HL-60 (cell line): ENCODE results near the gene PRKAG2.

ENCODE experiments used
- DNase-seq, 2 experiments: peaks; one replicate each; pipeline ENCODE4 v3.0.0-alpha.2; 2010 to 2020; ENCODE audit warnings: low read depth in 1 of 2, low spot score in 1 of 2
- H3K27ac ChIP-seq: fragments of 250-450 bp; sonication (Bioruptor Pico); replicated peaks from 2 replicates; pipeline ENCODE4 v1.5.1; 2020; ENCODE audit warnings: mild to moderate bottlenecking, moderate library complexity
- H3K27me3 ChIP-seq: fragments of 250-450 bp; sonication (Bioruptor Pico); 2 replicates; pipeline ENCODE4 v1.5.1; 2021; ENCODE audit warnings: mild to moderate bottlenecking, moderate library complexity; ENCODE audit not compliant: insufficient read depth, poor library complexity, severe bottlenecking
- H3K4me3 ChIP-seq: replicated peaks from 2 replicates; pipeline ENCODE4 v1.5.1; 2011; ENCODE audit warnings: mild to moderate bottlenecking, control low read depth, low read length; ENCODE audit not compliant: insufficient read depth
- GABPA ChIP-seq: IDR thresholded peaks from 2 replicates; pipeline ENCODE4 v1.6.1; 2012; ENCODE audit warnings: low read depth
- POLR2AphosphoS5 ChIP-seq: IDR thresholded peaks from 2 replicates; pipeline ENCODE4 v1.6.1; 2012; ENCODE audit warnings: low read depth
- REST ChIP-seq: IDR thresholded peaks from 2 replicates; pipeline ENCODE4 v1.6.1; 2012; ENCODE audit warnings: low read depth; ENCODE audit not compliant: insufficient replicate concordance
- SPI1 ChIP-seq: IDR thresholded peaks from 2 replicates; pipeline ENCODE4 v1.6.1; 2012; ENCODE audit warnings: low read depth, mild to moderate bottlenecking, borderline replicate concordance
- TF ChIP-seq, protein P1 (sequence below): IDR thresholded peaks from one replicate; pipeline ENCODE4 v1.5.1; 2011; ENCODE audit warnings: low read length, control low read depth, inconsistent platforms; ENCODE audit not compliant: insufficient read depth

The PRKAG2 gene

GRCh38 chr7:151682831-151683614 lies 193.9 kb downstream of the PRKAG2 start:
- Histone ChIP-seq H3K4me3 (no peak overlapping the region), H3K27ac (no peak overlapping the region), H3K27me3 (no peaks in the 10 kb centered on the region)
- no peak for TF ChIP-seq REST
- no peak for TF ChIP-seq SPI1
- TF ChIP-seq, protein P1, sequence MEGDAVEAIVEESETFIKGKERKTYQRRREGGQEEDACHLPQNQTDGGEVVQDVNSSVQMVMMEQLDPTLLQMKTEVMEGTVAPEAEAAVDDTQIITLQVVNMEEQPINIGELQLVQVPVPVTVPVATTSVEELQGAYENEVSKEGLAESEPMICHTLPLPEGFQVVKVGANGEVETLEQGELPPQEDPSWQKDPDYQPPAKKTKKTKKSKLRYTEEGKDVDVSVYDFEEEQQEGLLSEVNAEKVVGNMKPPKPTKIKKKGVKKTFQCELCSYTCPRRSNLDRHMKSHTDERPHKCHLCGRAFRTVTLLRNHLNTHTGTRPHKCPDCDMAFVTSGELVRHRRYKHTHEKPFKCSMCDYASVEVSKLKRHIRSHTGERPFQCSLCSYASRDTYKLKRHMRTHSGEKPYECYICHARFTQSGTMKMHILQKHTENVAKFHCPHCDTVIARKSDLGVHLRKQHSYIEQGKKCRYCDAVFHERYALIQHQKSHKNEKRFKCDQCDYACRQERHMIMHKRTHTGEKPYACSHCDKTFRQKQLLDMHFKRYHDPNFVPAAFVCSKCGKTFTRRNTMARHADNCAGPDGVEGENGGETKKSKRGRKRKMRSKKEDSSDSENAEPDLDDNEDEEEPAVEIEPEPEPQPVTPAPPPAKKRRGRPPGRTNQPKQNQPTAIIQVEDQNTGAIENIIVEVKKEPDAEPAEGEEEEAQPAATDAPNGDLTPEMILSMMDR, result no peak
- no peak for TF ChIP-seq GABPA
- no peak for TF ChIP-seq POLR2AphosphoS5
- DNase-seq, result no peak

GRCh38 chr7:151681726-151682125 lies 195.2 kb downstream of the PRKAG2 start:
- TF ChIP-seq POLR2AphosphoS5 (no peak), REST (no peak), SPI1 (no peak), GABPA (no peak)
- TF ChIP-seq, protein P1, result no peak
- no peak overlapping the region for H3K27ac ChIP-seq
- DNase-seq, result no peak
- no peaks in the 10 kb centered on the region for H3K27me3 ChIP-seq
- no peak overlapping the region for H3K4me3 ChIP-seq

DNA sequence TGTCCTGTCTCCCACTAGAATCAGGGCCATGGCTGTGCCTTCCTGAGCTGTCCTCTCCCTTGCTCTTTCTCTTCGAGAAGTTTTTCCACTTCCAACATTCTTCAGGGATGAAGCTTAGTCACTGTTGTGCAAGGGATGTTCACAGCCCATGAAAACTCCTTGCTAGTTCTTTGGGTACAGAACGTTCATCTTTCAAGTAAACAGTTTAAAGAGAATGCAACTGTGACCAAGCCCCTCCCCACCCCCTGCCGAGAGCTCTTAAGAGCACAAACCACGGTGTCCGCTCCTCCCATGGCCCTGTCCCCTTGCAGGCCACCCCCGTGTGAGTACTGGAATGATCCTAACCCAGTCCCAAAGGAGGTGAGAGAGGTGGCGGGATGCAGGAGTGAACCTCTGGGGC lies 196.1 kb downstream of the PRKAG2 start:
- Histone ChIP-seq H3K27ac (no peak overlapping the region), H3K27me3 (no peaks in the 10 kb centered on the region), H3K4me3 (no peak overlapping the region)
- DNase-seq, result no peak
- no peak for TF ChIP-seq SPI1
- TF ChIP-seq, protein P1, result no peak
- TF ChIP-seq REST, result no peak
- TF ChIP-seq GABPA, result no peak
- TF ChIP-seq POLR2AphosphoS5, result no peak
